ENCODE results near the gene SNX32. TPM values are rescaled to one million over a fixed set of nuclear protein-coding genes. Genes with fewer than 3 reads are reported as not detected.
A peak's percentile ranks its signal among the peaks of the same experiment; 100 is the strongest.

The SNX32 gene
- total RNA-seq, 1 experiment from 2014 or later = not detected

- TF ChIP-seq EZH2phosphoT487 (IDR thresholded peaks at IDR 0.05; ENCODE audit: borderline replicate concordance) = no peak
- no peak for TF ChIP-seq SRF (IDR thresholded peaks at IDR 0.05; ENCODE audit: low read depth)
- no peak for TF ChIP-seq SP1 (IDR thresholded peaks at IDR 0.05; ENCODE audit: low read depth)
- TF ChIP-seq JUND (IDR thresholded peaks at IDR 0.05) = no peak
- TF ChIP-seq FOSL1 (IDR thresholded peaks at IDR 0.05; ENCODE audit: low read depth) = no peak
- no peak for TF ChIP-seq REST (IDR thresholded peaks at IDR 0.05; ENCODE audit: low read depth)
- no peak for TF ChIP-seq ZNF274 (IDR thresholded peaks at IDR 0.05; ENCODE audit: low read depth, low read length)
- TF ChIP-seq, protein P1, sequence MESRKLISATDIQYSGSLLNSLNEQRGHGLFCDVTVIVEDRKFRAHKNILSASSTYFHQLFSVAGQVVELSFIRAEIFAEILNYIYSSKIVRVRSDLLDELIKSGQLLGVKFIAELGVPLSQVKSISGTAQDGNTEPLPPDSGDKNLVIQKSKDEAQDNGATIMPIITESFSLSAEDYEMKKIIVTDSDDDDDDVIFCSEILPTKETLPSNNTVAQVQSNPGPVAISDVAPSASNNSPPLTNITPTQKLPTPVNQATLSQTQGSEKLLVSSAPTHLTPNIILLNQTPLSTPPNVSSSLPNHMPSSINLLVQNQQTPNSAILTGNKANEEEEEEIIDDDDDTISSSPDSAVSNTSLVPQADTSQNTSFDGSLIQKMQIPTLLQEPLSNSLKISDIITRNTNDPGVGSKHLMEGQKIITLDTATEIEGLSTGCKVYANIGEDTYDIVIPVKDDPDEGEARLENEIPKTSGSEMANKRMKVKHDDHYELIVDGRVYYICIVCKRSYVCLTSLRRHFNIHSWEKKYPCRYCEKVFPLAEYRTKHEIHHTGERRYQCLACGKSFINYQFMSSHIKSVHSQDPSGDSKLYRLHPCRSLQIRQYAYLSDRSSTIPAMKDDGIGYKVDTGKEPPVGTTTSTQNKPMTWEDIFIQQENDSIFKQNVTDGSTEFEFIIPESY (IDR thresholded peaks at IDR 0.05; ENCODE audit: extremely low read depth, insufficient replicate concordance, low read length) = no peak
- TF ChIP-seq EZH2 (IDR thresholded peaks at IDR 0.05) = no peak
- TF ChIP-seq, protein P2, sequence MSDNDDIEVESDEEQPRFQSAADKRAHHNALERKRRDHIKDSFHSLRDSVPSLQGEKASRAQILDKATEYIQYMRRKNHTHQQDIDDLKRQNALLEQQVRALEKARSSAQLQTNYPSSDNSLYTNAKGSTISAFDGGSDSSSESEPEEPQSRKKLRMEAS (IDR thresholded peaks at IDR 0.05) = no peak
- no peak for TF ChIP-seq TCF7L2 (IDR thresholded peaks at IDR 0.05; ENCODE audit: borderline replicate concordance, extremely low read depth, insufficient read depth, insufficient read length)
- Histone ChIP-seq H2AFZ (ENCODE audit: low read depth, low read length, poor library complexity, severe bottlenecking) (no peak overlapping the region), H3K9me3 (ENCODE audit: control insufficient read depth in 1 of 2, insufficient read depth in 1 of 2, low read depth in 1 of 2, low read length in 2 of 2) (no peaks in the 10 kb centered on the region), H3K36me3 (ENCODE audit: control insufficient read depth in 1 of 2, insufficient read depth in 2 of 2, low read length in 2 of 2) (no peaks in the 10 kb centered on the region), H3K4me2 (ENCODE audit: low read length) (peak overlapping the region; percentile 94), H3K79me2 (ENCODE audit: insufficient read depth, low read length) (peaks cover 51% of the 10 kb centered on the region), H3K9ac (ENCODE audit: low read length) (peak overlapping the region; percentile 76; the same call in 1 of the 2 replicates), H3K4me1 (ENCODE audit: control insufficient read depth in 1 of 2, insufficient read depth in 2 of 2, low read length in 2 of 2) (peaks cover 66 to 89% of the 10 kb centered on the region in 2 experiments), H4K20me1 (ENCODE audit: insufficient read depth) (no peaks in the 10 kb centered on the region), H3K27ac (ENCODE audit: low read depth, low read length) (peak overlapping the region; percentile 58; the same call in 1 of the 2 replicates), H3K9me2 (ENCODE audit: insufficient read depth) (no peaks in the 10 kb centered on the region), H3K4me3 (replicated peaks in 1 of 2; ENCODE audit: low read depth in 1 of 2, low read length in 2 of 2) (peak overlapping the region in 1 of 2 experiments; percentile 75; a peak in 1 of 4 replicates), H3K27me3 (ENCODE audit: insufficient read depth, low read length) (no peaks in the 10 kb centered on the region)
- RAD21 ChIA-PET (ENCODE audit: low non-redundant PET in 1 of 2, low total read pairs in 2 of 2, uncharacterized antibody in 2 of 2, unreplicated experiment in 2 of 2) = no interaction called here
- no TSS peak for BruUV-seq (replicated peaks)
- ATAC-seq (no peak), DNase-seq (ENCODE audit: low read depth, low spot score) (no peak)
- POLR2A ChIA-PET = interaction anchor here (0.8 kb wide), 1 partner anchor 9 kb away, joined by 3 read pairs; no protein-coding TSS in a partner anchor
- CTCF ChIA-PET = interaction anchor here (1.0 to 5.8 kb wide), 2 partner anchors 9 to 71 kb away, joined by 3 to 73 read pairs; partner anchors contain the start of genes AP5B1 and MUS81
- intact Hi-C loops (cut with micrococcal nuclease) = no loop called here
Observed at GRCh38 chr11:65788821-65789220, 44.9 kb upstream of the SNX32 start.

Data from HCT116 (cell line).